HFFc6 (cell line): ENCODE data around the gene C11orf97. TPM values are rescaled to one million over a fixed set of nuclear protein-coding genes. Genes with fewer than 3 reads are reported as not detected.

ENCODE experiments used
- DNase-seq: peaks from one replicate; pipeline ENCODE4 v3.0.0-alpha.2; 2018
- H3K27ac Mint-ChIP-seq: 2 replicates; pipeline ENCODE4 v1.8.0; 2020; ENCODE audit warnings: mild to moderate bottlenecking, mixed read lengths
- H3K27me3 Mint-ChIP-seq: 2 replicates; pipeline ENCODE4 v1.8.0; 2021; ENCODE audit warnings: mild to moderate bottlenecking, moderate library complexity, mixed read lengths; ENCODE audit not compliant: insufficient read depth
- H3K36me3 Mint-ChIP-seq: 2 replicates; pipeline ENCODE4 v1.8.0; 2021; ENCODE audit warnings: low read depth, mixed read lengths
- H3K4me1 Mint-ChIP-seq: 2 replicates; pipeline ENCODE4 v1.8.0; 2020; ENCODE audit warnings: low read depth, mixed read lengths
- H3K4me3 Mint-ChIP-seq: 2 replicates; pipeline ENCODE4 v1.8.0; 2020; ENCODE audit warnings: mild to moderate bottlenecking, moderate library complexity, mixed read lengths
- H3K9me3 Mint-ChIP-seq: 2 replicates; pipeline ENCODE4 v1.8.0; 2020; ENCODE audit warnings: mild to moderate bottlenecking, mixed read lengths
- total RNA-seq, 6 experiments: library from RNA; stranded (reverse); fragmentation: NEBNext Ultra II Directional; extraction: Animal tissue kit (Norgen Biotek cat#: 25700); gene quantifications; 2 replicates in 1 of 6; 3 replicates in 5 of 6; pipeline ENCODE4 v1.2.3, GENCODE V29; 2021
- TF ChIP-seq, protein P1 (sequence below): fragments of 200-600 bp; sonication (generic); IDR thresholded peaks from 2 replicates; pipeline ENCODE4 v1.5.0; 2021; ENCODE audit warnings: antibody characterized with exemption, mild to moderate bottlenecking

C11orf97 gene
- total RNA-seq, 6 experiments from 2014 or later = not detected

DNA sequence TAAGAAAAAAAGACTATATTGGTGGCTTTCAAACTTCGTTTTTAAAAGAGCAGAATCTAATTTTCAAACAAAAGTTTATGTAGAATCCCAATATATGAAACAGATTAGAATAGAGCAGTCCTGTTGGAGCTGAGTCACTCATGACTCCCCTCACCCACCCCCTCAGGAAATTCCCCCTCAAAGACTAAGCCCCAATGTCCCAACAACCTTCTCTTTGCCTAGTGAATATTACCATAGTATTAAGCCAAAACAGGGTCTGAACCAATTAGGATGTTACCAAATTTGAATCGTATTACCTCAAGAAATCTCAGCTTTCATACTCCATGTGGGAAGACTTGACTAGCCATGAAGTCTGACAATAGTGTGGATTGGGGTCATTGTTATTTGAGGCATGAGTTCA lies 47.1 kb downstream of the C11orf97 start:
- Mint-ChIP-seq H3K27ac (no peak overlapping the region), H3K4me1 (peaks cover 66% of the 10 kb centered on the region)

DNA sequence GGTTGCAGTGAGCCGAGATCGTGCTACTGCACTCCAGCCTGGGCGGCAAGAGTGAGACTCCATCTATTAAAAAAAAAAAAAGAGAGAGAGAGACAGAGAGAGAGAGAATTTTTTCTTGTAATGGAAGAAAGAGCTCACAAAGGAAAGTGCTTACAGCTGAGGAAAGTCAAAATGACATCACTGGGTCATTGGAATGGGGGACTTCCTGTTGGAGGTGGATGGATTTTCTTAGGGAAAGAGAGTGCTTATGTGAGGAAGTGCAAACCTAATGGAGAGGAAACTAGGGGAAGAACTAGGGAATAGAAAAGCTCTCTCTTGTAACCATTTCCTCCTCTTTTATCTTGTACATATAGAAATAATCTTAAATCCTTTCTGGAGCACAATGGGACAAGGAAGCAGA lies 48.6 kb downstream of the C11orf97 start:
- Mint-ChIP-seq H3K27me3 (peaks cover 2% of the 10 kb centered on the region; the same call in 1 of the 2 replicates), H3K27ac (no peak overlapping the region), H3K4me3 (no peak overlapping the region), H3K36me3 (no peaks in the 10 kb centered on the region), H3K4me1 (peaks cover 68% of the 10 kb centered on the region), H3K9me3 (no peaks in the 10 kb centered on the region)
- TF ChIP-seq, protein P1, sequence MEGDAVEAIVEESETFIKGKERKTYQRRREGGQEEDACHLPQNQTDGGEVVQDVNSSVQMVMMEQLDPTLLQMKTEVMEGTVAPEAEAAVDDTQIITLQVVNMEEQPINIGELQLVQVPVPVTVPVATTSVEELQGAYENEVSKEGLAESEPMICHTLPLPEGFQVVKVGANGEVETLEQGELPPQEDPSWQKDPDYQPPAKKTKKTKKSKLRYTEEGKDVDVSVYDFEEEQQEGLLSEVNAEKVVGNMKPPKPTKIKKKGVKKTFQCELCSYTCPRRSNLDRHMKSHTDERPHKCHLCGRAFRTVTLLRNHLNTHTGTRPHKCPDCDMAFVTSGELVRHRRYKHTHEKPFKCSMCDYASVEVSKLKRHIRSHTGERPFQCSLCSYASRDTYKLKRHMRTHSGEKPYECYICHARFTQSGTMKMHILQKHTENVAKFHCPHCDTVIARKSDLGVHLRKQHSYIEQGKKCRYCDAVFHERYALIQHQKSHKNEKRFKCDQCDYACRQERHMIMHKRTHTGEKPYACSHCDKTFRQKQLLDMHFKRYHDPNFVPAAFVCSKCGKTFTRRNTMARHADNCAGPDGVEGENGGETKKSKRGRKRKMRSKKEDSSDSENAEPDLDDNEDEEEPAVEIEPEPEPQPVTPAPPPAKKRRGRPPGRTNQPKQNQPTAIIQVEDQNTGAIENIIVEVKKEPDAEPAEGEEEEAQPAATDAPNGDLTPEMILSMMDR = no peak
- DNase-seq = no peak

More for the DNA sequence above, 47.1 kb downstream of the C11orf97 start:
- Mint-ChIP-seq H3K27me3 (peaks cover 3% of the 10 kb centered on the region; the same call in 1 of the 2 replicates), H3K4me3 (no peak overlapping the region), H3K36me3 (no peaks in the 10 kb centered on the region), H3K9me3 (no peaks in the 10 kb centered on the region)
- no peak for DNase-seq
- TF ChIP-seq, protein P1 = no peak

- TF ChIP-seq, protein P1 = 0 out of 2 replicates have a peak, but pooled peaks have one; percentile 48
- no peaks in the 10 kb centered on the region for H3K9me3 Mint-ChIP-seq
- peak; percentile 78 for DNase-seq
- H3K4me1 Mint-ChIP-seq = peaks cover 48% of the 10 kb centered on the region
- peak overlapping the region; percentile 49 for H3K27ac Mint-ChIP-seq
- H3K27me3 Mint-ChIP-seq = peaks cover 2% of the 10 kb centered on the region; the same call in 1 of the 2 replicates
- H3K36me3 Mint-ChIP-seq = 0 out of 2 replicates have a peak, but pooled peaks cover 4% of the 10 kb centered on the region
- H3K4me3 Mint-ChIP-seq = no peak overlapping the region
Observed at GRCh38 chr11:94563176-94563847, 51.1 kb downstream of the C11orf97 start.

DNA sequence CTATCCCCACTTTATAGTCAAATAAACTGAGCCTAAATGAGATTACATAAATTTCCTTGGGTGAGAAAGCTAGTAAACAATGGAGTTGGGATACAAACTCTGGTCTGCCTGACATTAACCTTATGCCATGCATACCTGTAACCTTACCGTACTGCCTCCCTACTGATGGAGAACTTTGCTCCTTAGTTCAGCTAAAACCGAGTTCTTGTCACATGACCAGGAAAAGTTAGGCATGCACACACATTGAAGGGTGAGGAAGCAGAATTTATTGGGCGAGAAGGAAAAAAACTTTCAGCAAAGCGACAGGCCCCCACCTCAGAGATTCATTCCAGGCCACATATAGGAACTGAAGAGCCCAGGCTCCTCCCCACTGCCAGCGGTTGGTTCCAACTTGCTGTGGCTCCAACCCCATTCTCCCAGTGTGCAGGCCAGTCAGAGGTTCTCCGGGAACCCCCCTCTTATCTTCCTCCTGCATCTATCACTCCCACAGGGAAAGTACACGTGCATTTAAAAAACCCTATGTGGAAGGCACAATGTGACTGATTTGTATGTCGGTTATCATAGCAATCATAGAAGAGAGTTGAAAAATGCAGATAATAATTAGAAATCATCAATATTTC lies 51.7 kb downstream of the C11orf97 start:
- H3K4me3 Mint-ChIP-seq = no peak overlapping the region
- TF ChIP-seq, protein P1 = no peak
- no peaks in the 10 kb centered on the region for H3K9me3 Mint-ChIP-seq
- peaks cover 2% of the 10 kb centered on the region; the same call in 1 of the 2 replicates for H3K27me3 Mint-ChIP-seq
- H3K36me3 Mint-ChIP-seq = 0 out of 2 replicates have a peak, but pooled peaks cover 4% of the 10 kb centered on the region
- peaks cover 41% of the 10 kb centered on the region for H3K4me1 Mint-ChIP-seq
- no peak overlapping the region for H3K27ac Mint-ChIP-seq
- DNase-seq = no peak

- H3K9me3 Mint-ChIP-seq = no peaks in the 10 kb centered on the region
- H3K4me3 Mint-ChIP-seq = no peak within 1 kb of the TSS
- H3K27ac Mint-ChIP-seq = no peak within 1 kb of the TSS
- no peak for DNase-seq
- peaks cover 25% of the 10 kb centered on the region for H3K4me1 Mint-ChIP-seq
- no peaks in the 10 kb centered on the region; the same call in 1 of the 2 replicates for H3K27me3 Mint-ChIP-seq
- TF ChIP-seq, protein P1 = no peak
- H3K36me3 Mint-ChIP-seq = 0 out of 2 replicates have a peak, but pooled peaks cover 4% of the 10 kb centered on the region
Observed at GRCh38 chr11:94567181-94567670, 55.0 kb downstream of the C11orf97 start, which contains the start of gene PIWIL4. Gene PIWIL4, plus strand, starts transcription at chr11:94567368. Its CDS starts 151 bp downstream, at chr11:94567519.
